ENCODE results near the gene LRRC40.
A peak's percentile ranks its signal among the peaks of the same experiment; 100 is the strongest.
"Not testable (repeated sequence)": the region's sequence is repeated elsewhere in the genome, so short reads cannot be mapped to it uniquely, and the experiment has no call there.

Gene LRRC40

DNA sequence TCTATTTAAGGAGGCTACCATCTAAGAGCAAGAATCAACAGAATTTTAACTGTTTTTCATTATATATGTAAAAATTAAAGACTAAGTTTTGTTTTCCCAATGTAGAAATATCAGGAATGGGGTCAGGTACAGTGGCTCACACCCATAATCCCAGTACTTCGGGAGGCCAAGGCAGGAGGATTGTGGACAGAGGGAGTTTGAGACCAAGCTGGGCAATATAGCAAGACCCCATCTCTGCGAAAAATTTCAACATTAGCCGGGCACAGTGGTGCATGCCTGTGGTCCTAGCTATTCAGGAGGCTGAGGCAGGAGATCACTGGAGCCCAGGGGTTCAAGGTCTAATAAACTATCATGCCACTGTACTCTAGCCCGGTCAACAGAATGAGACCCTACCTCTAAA lies 5.3 kb downstream of the LRRC40 start:
- DNase-seq = no peak

DNA sequence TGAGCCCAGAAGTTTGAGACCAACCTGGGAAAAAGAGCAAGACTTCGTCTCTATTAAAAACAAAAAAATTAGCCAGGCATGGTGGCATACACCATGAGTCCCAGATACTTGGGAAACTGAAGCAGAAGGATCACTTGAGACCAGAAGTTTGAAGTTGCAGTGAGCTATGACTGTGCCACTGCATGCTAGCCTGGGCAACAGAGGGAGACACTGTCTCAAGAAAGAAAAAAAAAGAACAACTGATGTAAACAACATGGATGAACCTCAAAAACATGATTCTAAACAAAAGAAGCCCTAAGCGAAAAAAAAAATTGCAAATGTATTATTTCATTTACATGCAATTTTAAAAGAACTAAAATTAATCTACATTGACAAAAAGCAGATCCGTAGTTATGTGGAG lies 9.0 kb downstream of the LRRC40 start:
- no peak for DNase-seq

GRCh38 chr1:70195342-70195741 lies 10.0 kb downstream of the LRRC40 start:
- DNase-seq = no peak

DNA sequence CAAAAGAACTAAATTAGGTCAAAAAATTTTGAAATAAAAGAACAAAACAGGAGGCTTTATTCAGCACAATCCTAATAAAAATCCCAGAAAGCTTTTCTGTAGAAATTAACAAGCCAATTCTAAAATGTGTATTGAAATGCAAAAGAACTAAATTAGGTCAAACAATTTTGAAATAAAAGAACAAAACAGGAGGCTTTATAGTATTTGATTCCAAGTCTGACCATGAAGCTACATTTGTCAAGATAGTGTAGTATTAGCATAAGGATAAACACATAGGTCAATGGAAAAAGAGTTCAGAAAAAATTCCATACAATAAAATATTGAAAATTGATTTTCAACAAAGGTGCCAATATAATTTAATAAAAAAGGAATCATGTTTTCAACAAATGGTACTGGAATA lies 10.8 kb downstream of the LRRC40 start:
- DNase-seq = no peak

DNA sequence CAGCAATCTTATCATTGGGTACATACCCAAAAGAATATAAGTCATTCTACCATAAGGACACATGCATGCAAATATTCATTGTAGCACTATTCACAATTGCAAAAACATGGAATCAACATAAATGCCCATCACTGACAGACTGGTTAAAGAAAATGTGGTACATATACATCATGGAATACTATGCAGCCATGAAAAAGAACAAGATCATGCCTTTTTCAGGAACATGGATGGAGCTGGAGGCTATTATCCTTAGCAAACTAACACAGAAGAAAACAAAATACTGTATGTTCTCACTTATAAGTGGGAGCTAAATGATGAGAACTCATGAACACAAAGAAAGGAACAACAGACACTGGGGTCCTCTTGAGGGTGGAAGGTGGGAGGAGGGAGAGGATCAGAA lies 12.9 kb downstream of the LRRC40 start:
- DNase-seq = not testable (repeated sequence)

DNA sequence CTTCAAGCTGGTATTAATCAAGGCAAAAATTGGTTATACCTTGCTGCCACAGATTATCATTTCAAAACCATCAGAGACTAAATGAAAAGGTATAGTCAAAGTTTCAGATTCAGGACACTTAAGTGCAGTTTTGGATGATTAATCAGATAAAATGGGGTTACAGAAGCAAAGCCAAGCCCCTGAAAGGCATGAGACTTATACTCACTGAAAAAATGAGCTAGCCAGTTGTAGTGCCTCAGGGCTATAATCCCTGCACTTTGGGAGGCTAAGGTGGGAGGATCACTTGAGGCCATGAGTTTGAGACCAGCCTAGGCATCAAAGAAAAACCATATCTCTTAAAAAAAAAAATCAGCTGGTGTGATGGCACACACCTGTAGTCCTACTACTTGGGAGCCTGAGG lies 15.2 kb downstream of the LRRC40 start:
- DNase-seq = no peak

DNA sequence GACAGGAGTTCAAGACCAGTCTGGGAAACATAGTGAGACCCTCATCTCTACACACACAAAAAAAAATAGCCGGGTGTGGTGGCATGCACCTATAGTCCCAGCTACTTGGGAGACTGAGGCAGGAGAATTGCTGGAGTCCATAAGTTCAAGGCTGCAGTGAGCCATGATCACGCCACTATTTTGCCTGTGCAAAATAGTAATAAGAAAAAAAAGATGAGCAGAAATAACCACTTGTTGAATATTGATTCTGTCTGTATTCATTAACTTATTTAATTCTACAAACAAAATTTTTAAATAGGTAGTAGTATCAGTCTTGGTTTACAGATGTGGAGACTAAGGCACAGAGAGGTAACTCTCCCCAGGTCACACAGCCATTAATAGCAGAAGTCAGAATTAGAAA lies 16.9 kb downstream of the LRRC40 start:
- DNase-seq = no peak

DNA sequence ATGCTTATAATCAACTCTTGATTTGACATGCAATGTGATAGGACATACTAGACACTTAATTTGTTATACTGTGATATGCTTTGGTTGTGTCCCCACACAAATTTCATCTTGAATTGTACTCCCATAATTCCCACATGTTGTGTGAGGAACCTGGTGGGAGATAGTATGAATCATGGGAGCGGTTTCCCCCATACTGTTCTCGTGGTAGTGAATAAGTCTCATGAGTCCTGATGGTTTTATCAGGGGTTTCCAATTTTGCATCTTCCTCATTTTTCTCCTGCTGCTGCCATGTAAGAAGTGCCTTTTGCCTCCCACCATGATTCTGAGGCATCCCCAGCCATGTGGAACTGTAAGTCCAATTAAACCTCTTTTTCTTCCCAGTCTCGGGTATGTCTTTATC lies 20.2 kb downstream of the LRRC40 start:
- not testable (repeated sequence) for DNase-seq

DNA sequence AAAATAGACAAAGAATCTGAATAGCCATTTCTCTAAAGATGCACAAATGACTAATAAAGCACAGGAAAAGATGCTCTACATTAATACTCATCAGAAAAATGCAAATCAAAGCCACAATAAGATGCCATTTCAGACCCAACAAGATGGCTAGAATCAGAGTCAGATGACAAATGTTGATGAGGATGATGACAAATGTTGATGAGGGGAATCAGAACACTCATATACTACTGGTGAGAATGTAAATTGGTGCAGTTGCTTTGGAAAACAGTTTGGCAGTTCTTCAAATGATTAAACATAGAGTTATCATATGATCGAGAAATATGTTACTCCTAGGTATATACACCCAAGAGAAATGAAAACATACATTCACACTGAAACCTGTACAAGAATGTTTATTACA lies 33.9 kb downstream of the LRRC40 start:
- DNase-seq = no peak

GRCh38 chr1:70169018-70169839 lies 36.1 kb downstream of the LRRC40 start:
- no peak for DNase-seq

DNA sequence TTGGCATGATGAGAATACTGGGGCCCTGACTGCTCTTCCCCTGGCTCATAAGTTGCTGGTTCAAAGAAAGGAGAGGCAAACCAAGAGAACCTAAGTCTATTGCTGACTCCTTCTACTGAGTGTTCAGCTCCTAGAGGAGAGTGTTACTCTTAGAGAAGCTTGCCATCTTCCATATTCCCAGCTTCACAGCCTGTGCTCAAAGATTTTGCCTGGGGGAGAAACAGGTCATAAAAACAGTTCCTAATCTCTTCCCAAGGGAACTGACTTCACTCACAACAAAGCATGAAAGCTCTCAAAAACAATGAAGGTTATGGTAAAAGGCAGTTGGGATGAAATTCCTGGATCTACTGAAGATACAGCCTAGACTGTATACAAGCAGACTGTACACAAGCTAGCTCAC lies 37.1 kb downstream of the LRRC40 start:
- no peak for DNase-seq

DNA sequence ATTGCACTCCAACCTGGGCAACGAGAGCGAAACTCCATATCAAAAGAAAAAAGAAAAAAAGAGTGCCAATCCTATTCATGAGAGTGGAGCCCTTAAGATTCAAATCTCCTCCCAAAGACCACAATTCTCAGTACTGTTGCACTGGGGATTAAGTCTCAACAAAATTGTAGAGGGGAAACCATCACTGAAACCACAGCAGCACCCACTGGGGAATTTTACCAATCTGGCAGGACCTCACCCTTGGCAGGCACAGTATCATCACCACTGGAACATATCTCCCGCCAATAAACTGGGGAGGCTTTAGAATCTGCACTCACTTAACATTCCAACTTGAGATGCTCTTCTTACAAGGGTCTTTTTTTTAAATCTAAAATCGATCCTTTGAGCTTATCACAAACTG lies 41.0 kb downstream of the LRRC40 start:
- no peak for DNase-seq

DNA sequence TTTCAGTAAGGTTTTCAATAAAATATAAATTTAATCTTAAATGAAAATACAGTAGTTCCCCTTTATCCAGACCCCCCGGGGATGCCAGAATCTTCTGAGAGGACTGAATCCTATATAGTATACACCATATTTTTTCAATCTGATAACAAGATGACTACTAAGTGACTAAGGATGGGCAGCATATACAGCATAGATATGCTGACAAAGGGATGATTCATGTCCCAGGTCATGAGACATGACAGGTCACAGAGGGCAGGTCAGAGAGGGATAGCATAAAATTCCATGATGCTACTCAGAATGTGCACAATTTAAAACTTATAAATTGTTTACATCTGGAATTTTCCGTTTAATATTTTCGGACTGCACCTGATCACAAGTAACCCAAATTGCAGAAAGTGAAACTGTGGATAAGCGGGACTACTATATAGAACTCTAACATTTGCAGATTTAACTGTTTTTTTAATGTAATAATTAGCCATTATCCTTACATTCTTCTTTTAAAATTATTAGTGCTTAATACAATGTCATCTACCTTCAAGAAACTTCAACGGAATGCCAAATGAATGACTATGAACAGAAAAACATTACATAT lies 48.8 kb downstream of the LRRC40 start:
- peak; percentile 19 for DNase-seq

DNA sequence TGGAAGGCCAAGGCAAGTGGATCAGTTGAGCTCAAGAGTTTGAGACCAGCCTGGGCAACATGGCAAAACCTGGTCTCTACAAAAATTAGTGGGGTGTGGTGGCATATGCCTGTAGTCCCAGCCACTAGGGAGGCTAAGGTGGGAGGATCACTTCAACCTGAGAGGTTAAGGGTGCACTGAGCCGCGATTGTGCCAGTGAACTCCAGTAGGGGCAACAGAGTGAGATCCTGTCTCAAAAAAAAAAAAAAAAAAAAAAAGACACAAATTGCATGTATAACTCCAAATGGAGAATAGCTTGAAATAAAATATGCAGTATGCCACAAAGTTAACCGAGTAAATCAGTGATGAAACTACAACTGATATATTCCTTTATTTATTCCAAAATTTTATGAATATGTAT lies 51.6 kb downstream of the LRRC40 start:
- no peak for DNase-seq

- DNase-seq = no peak
Observed at GRCh38 chr1:70150444-70150843, 54.9 kb downstream of the LRRC40 start.

DNA sequence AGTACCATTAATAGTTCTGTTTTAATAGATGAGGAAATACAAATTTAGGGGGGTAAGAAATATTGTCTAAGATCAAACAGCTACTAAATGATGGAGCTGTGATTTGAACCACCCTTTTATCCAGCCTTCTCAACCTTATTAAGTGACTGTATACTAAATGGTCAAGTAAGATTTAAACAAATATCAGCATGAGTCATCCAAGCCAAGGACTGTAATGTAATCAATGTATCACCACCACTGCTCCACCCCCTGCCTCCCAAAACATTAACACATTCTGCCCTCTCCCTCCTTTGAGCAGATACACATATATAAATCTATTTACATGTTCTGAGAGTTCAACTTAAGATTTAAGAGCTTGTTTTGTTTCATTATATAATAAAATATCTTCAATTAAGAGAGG lies 58.9 kb downstream of the LRRC40 start:
- peak; percentile 35 for DNase-seq

DNA sequence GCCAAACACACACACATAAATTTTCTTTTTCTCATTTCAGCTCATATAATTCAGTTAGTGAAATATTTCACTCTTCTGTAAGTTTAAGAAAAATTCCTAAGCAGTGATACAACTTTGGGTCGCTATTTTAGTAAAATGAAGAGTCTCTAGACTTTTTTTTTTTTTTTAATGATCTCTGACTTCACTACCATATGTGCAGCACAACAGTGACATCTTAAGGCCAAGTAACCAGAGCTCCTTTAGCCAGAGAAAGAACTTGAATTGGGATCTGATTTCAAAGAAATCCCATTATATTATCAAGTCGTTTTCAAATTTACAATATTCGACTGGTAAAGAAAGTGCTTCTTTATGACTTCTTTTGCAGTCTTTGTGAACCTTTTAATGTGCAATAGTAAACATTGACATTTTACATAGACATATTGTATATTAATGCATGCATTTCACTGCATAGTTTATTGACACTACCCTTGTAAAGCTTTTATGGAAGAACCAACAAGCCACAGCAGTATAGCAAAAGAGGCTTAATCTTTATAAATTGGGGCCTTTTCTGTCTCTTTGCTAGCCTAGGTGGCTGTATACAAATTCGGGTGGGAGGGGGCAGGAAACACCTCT lies 62.2 kb downstream of the LRRC40 start:
- peak; percentile 64 for DNase-seq

- DNase-seq = peak; percentile 24
Observed at GRCh38 chr1:70142075-70142474, 63.3 kb downstream of the LRRC40 start.

- DNase-seq = peak; percentile 13
Observed at GRCh38 chr1:70140894-70141293, 64.5 kb downstream of the LRRC40 start.

- DNase-seq = peak; percentile 69
Observed at GRCh38 chr1:70140343-70140742, 65.0 kb downstream of the LRRC40 start.

GRCh38 chr1:70134148-70134547 lies 71.2 kb downstream of the LRRC40 start:
- DNase-seq = peak; percentile 6

GRCh38 chr1:70117046-70117445 lies 88.3 kb downstream of the LRRC40 start:
- DNase-seq = no peak

DNA sequence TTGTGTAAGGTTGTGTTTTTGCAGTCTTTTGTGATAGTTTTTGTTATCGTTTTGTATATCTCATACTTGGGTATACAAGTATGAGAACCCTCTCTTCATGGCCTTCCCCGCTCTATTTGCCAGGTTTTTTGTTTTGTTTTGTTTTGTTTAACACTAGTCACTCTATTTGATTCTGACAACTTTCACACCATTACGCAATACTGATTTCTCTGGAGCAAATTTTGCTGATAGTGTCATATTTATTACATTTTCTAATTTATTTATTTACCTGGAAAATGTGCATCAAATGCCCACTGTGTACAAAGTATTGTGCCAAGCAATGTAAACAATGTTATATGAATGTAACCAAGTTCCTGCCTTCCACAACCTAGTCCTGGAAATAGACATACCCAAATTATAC lies 90.1 kb downstream of the LRRC40 start:
- no peak for DNase-seq

GRCh38 chr1:70112838-70113237 lies 92.5 kb downstream of the LRRC40 start:
- DNase-seq = no peak

Data from fibroblast of skin of right quadriceps (primary cell).